ENCODE data around the gene LRRFIP1.

DNA sequence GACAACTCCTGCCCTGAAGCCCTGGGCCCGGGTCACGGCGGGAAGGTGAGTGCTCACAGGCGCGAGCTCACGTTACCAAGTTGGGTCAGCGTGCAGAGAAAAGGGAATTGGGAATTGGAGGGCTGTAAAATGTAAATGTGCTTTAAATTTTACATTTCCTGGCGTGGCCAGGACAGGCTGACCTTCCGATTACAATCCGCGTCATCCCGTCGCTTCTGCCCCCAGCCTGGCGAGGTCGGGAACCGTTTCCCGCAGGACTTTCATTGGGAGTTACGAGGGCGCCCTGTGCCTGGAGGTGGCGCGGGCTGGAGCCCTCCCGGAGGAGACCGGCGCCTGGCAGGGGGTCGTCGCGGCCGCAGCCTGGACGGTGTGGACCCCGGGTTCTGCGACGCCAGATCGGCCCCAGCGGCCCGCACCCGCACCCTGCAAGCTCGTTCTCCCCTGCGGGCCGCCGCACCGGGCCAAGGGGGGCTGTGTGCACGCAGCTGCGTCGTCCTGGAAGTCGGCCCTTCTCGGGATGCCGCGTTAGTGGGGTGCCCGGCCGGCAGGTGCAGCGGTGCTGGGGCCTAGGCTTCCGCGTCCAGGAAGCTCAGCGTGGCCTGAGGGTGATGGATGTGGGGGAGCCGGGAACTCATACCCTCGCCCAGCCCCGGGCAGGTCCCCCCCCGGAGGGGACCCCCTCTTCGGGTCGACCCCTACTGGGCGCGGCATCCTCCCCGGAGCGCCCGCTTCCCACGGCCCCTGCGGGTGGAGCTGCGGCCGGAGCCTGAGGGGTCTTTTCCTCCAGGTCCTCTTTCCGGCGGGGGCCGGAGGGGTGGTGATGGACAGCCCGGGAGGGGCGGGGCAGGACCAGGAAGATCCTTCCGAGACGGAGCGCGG, 63.9 kb downstream of the LRRFIP1 start:
- TF ChIP-seq SMC3 (IDR thresholded peaks at IDR 0.05) (no peak), RARB (CRISPR knock-in tag; IDR thresholded peaks at IDR 0.05) (no peak), RFX5 (IDR thresholded peaks at IDR 0.05) (no peak), MAZ (IDR thresholded peaks at IDR 0.05; ENCODE audit: borderline replicate concordance, low read depth, low read length) (no peak), CBX2 (IDR thresholded peaks at IDR 0.05; ENCODE audit: borderline replicate concordance, low read depth) (no peak), EP300 (IDR thresholded peaks at IDR 0.05) (no peak)

All from A549 (cell line).